ENCODE measurements around the gene DZIP1L. TPM values are rescaled to one million over a fixed set of nuclear protein-coding genes. Genes with fewer than 3 reads are reported as not detected.

DZIP1L gene
- total RNA-seq, 1 donor from 2014 or later, result 7.7 TPM

DNA sequence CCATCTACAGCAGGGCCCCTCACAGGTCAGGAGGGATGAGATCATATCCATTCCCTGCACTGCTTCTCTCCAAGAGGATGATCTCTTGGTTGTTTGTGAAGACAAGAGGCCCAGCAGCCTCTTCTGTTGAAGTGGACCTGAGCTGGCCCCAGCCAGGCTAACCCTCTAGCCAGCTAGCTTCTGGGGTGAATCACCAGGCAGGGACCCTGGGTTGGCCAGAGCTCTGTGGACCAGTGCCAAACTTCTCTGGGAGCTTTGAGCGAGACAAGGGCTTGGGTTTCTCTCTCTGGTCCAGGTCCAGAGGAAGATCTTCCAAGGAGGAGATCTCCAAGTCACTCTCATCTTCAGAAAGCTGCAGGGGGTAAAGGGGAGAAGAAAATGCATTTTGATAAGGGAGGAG is 52.8 kb downstream of the DZIP1L start:
- no peak for DNase-seq (ENCODE audit: low spot score)
- peaks cover 3% of the 10 kb centered on the region for H3K4me1 Mint-ChIP-seq (ENCODE audit: unreplicated experiment)
- no peaks in the 10 kb centered on the region for H3K9me3 Mint-ChIP-seq (ENCODE audit: unreplicated experiment)
- TF ChIP-seq CTCF (IDR thresholded peaks at IDR 0.05; ENCODE audit: unreplicated experiment), result no peak
- H3K36me3 Mint-ChIP-seq (ENCODE audit: low read depth, unreplicated experiment), result peaks cover 14% of the 10 kb centered on the region
- H3K27ac Mint-ChIP-seq (ENCODE audit: unreplicated experiment), result no peak overlapping the region
- no peaks in the 10 kb centered on the region for H3K27me3 Mint-ChIP-seq (ENCODE audit: unreplicated experiment)
- H3K4me3 Mint-ChIP-seq (ENCODE audit: unreplicated experiment), result no peak overlapping the region

GRCh38 chr3:138062037-138062436 is 53.4 kb downstream of the DZIP1L start:
- peaks cover 14% of the 10 kb centered on the region for H3K36me3 Mint-ChIP-seq (ENCODE audit: low read depth, unreplicated experiment)
- no peak overlapping the region for H3K4me3 Mint-ChIP-seq (ENCODE audit: unreplicated experiment)
- H3K27me3 Mint-ChIP-seq (ENCODE audit: unreplicated experiment), result no peaks in the 10 kb centered on the region
- H3K27ac Mint-ChIP-seq (ENCODE audit: unreplicated experiment), result no peak overlapping the region
- DNase-seq (ENCODE audit: low spot score), result no peak
- H3K9me3 Mint-ChIP-seq (ENCODE audit: unreplicated experiment), result no peaks in the 10 kb centered on the region
- H3K4me1 Mint-ChIP-seq (ENCODE audit: unreplicated experiment), result peaks cover 3% of the 10 kb centered on the region
- TF ChIP-seq CTCF (IDR thresholded peaks at IDR 0.05; ENCODE audit: unreplicated experiment), result no peak

GRCh38 chr3:138060792-138061191 is 54.6 kb downstream of the DZIP1L start:
- no peak for TF ChIP-seq CTCF (IDR thresholded peaks at IDR 0.05; ENCODE audit: unreplicated experiment)
- Mint-ChIP-seq H3K27ac (ENCODE audit: unreplicated experiment) (no peak overlapping the region), H3K27me3 (ENCODE audit: unreplicated experiment) (no peaks in the 10 kb centered on the region)

DNA sequence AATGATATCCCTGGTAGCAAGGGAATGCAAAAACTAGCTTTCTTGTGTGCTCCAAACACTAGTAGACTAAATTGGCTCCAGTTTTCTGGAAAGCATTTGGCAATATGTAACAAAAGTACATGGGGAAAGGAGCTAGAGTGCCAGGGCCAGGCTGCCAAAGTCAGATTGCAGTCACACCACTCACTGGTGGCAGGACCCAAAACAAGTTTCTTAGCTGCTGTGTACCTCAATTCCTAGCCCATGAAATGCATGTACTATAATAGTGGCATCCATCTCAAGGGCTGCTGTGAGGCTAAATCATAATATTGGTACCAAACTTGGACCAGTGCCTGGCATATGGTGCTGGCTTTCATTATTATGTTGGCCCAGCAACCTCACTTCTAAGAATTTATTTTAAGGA is 56.1 kb downstream of the DZIP1L start:
- H3K9me3 Mint-ChIP-seq (ENCODE audit: unreplicated experiment), result no peaks in the 10 kb centered on the region
- H3K4me3 Mint-ChIP-seq (ENCODE audit: unreplicated experiment), result no peak overlapping the region

More at GRCh38 chr3:138060792-138061191, 54.6 kb downstream of the DZIP1L start:
- DNase-seq (ENCODE audit: low spot score), result no peak
- H3K4me3 Mint-ChIP-seq (ENCODE audit: unreplicated experiment), result no peak overlapping the region
- peaks cover 3% of the 10 kb centered on the region for H3K4me1 Mint-ChIP-seq (ENCODE audit: unreplicated experiment)
- H3K36me3 Mint-ChIP-seq (ENCODE audit: low read depth, unreplicated experiment), result peaks cover 9% of the 10 kb centered on the region
- H3K9me3 Mint-ChIP-seq (ENCODE audit: unreplicated experiment), result no peaks in the 10 kb centered on the region

GRCh38 chr3:138057384-138057783 is 58.0 kb downstream of the DZIP1L start:
- no peak for DNase-seq (ENCODE audit: low spot score)
- H3K27me3 Mint-ChIP-seq (ENCODE audit: unreplicated experiment), result no peaks in the 10 kb centered on the region
- H3K27ac Mint-ChIP-seq (ENCODE audit: unreplicated experiment), result no peak overlapping the region
- peaks cover 3% of the 10 kb centered on the region for H3K4me1 Mint-ChIP-seq (ENCODE audit: unreplicated experiment)
- no peaks in the 10 kb centered on the region for H3K9me3 Mint-ChIP-seq (ENCODE audit: unreplicated experiment)
- peaks cover 3% of the 10 kb centered on the region for H3K36me3 Mint-ChIP-seq (ENCODE audit: low read depth, unreplicated experiment)
- no peak for TF ChIP-seq CTCF (IDR thresholded peaks at IDR 0.05; ENCODE audit: unreplicated experiment)
- no peak overlapping the region for H3K4me3 Mint-ChIP-seq (ENCODE audit: unreplicated experiment)

More for the DNA sequence above, 56.1 kb downstream of the DZIP1L start:
- no peak for TF ChIP-seq CTCF (IDR thresholded peaks at IDR 0.05; ENCODE audit: unreplicated experiment)
- H3K27me3 Mint-ChIP-seq (ENCODE audit: unreplicated experiment), result no peaks in the 10 kb centered on the region
- DNase-seq (ENCODE audit: low spot score), result no peak
- H3K27ac Mint-ChIP-seq (ENCODE audit: unreplicated experiment), result no peak overlapping the region
- H3K4me1 Mint-ChIP-seq (ENCODE audit: unreplicated experiment), result peaks cover 3% of the 10 kb centered on the region
- peaks cover 3% of the 10 kb centered on the region for H3K36me3 Mint-ChIP-seq (ENCODE audit: low read depth, unreplicated experiment)
